ENCODE results near the gene ATP2C1.

DNA sequence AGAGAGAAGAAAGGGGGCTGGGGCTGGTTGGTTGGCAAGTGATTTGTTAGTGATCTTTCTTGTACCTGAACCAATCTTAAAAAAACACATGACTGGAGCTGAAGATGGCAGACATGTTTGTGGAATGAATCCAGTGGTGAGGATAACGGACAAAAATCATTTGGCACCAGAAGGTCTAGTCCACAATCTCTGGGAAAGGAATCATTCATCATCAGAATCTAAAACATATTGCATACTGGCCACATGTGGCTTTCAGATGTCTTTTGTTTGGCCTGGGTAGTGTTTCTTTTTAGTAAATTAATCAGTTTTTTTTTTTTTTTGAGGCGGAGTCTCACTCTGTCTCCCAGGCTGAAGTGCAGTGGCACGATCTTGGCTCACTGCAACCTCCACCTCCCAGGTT, 137.8 kb downstream of the ATP2C1 start:
- TF ChIP-seq SIN3A (IDR thresholded peaks at IDR 0.05; ENCODE audit: borderline replicate concordance, insufficient read depth, low read length) (no peak), TAF1 (IDR thresholded peaks at IDR 0.05; ENCODE audit: borderline replicate concordance, insufficient read depth, low read length) (no peak)

Data from PFSK-1 (cell line).